Prostate gland (tissue), 2 donors: ENCODE data around the gene CCL5.

Source experiments
- CTCF ChIP-seq, 4 experiments: fragments of 200-600 bp in 2 of 4; fragments of 450-650 bp in 2 of 4; sonication (generic) in 2 of 4; IDR thresholded peaks; 1 replicate in 3 of 4; 2 replicates in 1 of 4; pipeline ENCODE4 v1.5.1; 2016 to 2019; ENCODE audit warnings: antibody characterized with exemption in 4 of 4, mild to moderate bottlenecking in 2 of 4, moderate library complexity in 2 of 4
- POLR2AphosphoS5 ChIP-seq: sonication (generic); formaldehyde crosslinking; IDR thresholded peaks from one replicate; pipeline ENCODE4 v1.6.1; 2017; ENCODE audit warnings: antibody characterized with exemption

DNA sequence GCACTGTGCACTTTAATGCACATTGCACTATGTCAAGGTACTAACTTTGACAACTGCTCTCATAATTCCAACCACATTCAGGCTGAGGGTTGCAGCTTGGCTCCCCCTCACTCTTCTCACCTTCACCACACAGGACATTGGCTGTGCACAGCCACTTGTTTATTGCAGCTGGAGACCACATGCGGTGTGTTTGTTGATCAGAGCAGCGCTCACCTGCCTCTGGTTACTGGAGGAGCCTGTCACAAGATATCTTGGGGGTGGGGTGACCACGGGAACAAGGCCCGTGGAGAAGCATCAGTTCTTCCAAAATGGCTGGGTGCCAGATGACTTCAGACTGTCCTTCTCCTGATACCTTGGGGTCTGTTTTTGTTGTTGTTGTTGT is 10.6 kb upstream of the CCL5 start:
- TF ChIP-seq CTCF (IDR thresholded peaks at IDR 0.05) (no peak), POLR2AphosphoS5 (no peak)
